ENCODE data around the gene ACBD6.

DNA sequence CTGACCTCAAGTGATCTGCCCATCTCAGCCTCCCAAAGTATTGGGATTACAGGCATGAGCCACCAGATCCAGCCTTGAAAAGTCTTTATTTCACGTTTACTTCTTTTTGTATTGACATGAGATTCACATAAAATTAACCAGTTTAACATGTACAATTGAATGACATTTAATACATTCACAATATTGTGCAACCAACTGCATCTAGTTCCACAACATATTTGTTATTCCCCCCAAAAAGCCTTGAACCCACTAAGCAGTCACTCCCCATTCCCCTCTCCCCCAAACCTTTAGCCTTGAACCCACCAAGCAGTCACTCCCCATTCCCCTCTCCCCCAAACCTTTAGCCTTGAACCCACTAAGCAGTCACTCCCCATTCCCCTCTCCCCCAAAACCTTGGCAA is 62.0 kb downstream of the ACBD6 start:
- TF ChIP-seq CTCF (IDR thresholded peaks at IDR 0.05) (no peak), POLR2A (IDR thresholded peaks at IDR 0.05) (no peak), EP300 (IDR thresholded peaks at IDR 0.05) (no peak)
